ENCODE data around the gene DNMT3A. TPM values are rescaled to one million over a fixed set of nuclear protein-coding genes. Genes with fewer than 3 reads are reported as not detected.

The DNMT3A gene
- total and polyA plus RNA-seq, 2 of the 8 experiments (the other 6 are each of a cell fraction or from before 2014, with no cell fraction given) = 33.6 to 178 TPM

GRCh38 chr2:25330937-25331336, 10.8 kb downstream of the DNMT3A start:
- Histone ChIP-seq H3K4me3 (ENCODE audit: extremely low read depth in 1 of 4, insufficient read depth in 2 of 4, low read depth in 3 of 4, low read length in 4 of 4) (no peak overlapping the region), H2BK5ac (ENCODE audit: low read depth, low read length) (no peak overlapping the region), H3K23ac (ENCODE audit: insufficient read length) (no peak overlapping the region), H2BK20ac (ENCODE audit: low read length) (no peak overlapping the region), H4K20me1 (replicated peaks in 1 of 2; ENCODE audit: control insufficient read depth in 1 of 2, insufficient read depth in 2 of 2, low read length in 2 of 2) (no peaks in the 10 kb centered on the region), H3K79me1 (ENCODE audit: low read depth, low read length) (peaks cover 3% of the 10 kb centered on the region), H2AK5ac (ENCODE audit: low read depth, low read length) (no peak overlapping the region), H4K8ac (ENCODE audit: extremely low read depth, insufficient read depth, low read length) (no peak overlapping the region), H3K14ac (ENCODE audit: insufficient read length) (no peak overlapping the region), H3K79me2 (ENCODE audit: control insufficient read depth in 1 of 2, insufficient read depth in 2 of 2, low read length in 2 of 2) (no peaks in the 10 kb centered on the region), H3K9me3 (ENCODE audit: insufficient read depth in 2 of 2, low read depth in 1 of 2, low read length in 1 of 2) (peaks cover 0 to 6% of the 10 kb centered on the region in 2 experiments; a peak in 2 of 4 replicates), H3K23me2 (ENCODE audit: low read depth, low read length) (no peaks in the 10 kb centered on the region; the same call in 1 of the 2 replicates), H3K27ac (ENCODE audit: low read depth, low read length) (no peak overlapping the region), H4K91ac (replicated peaks; ENCODE audit: insufficient read length, low read length) (no peak overlapping the region), H4K5ac (ENCODE audit: insufficient read length, low read depth, low read length) (no peak overlapping the region), H2BK15ac (ENCODE audit: low read length) (0 out of 2 replicates have a peak overlapping the region, but pooled peaks have one; percentile 6), H2AFZ (ENCODE audit: low read length) (no peak overlapping the region), H3K36me3 (ENCODE audit: control insufficient read depth in 2 of 4, insufficient read depth in 4 of 4, low read length in 3 of 4) (no peaks in the 10 kb centered on the region), H3K27me3 (replicated peaks in 1 of 4; ENCODE audit: control insufficient read depth in 3 of 4, extremely low read depth in 1 of 4, insufficient read depth in 3 of 4, low read length in 3 of 4) (no peaks in the 10 kb centered on the region), H3K56ac (replicated peaks; ENCODE audit: insufficient read length, low read depth, low read length) (no peak overlapping the region), H2BK12ac (ENCODE audit: low read depth, low read length) (no peak overlapping the region), H2BK120ac (replicated peaks; ENCODE audit: low read depth, low read length) (no peak overlapping the region), H3K18ac (ENCODE audit: extremely low read depth, low read length) (no peak overlapping the region), H3K4me2 (ENCODE audit: insufficient read depth in 1 of 2, low read depth in 2 of 2, low read length in 2 of 2) (no peak overlapping the region), H3K4me1 (replicated peaks in 1 of 4; ENCODE audit: control insufficient read depth in 3 of 4, insufficient read depth in 4 of 4, low read length in 3 of 4) (peaks cover 12 to 28% (median 17%) of the 10 kb centered on the region in 4 experiments), H3K4ac (replicated peaks; ENCODE audit: insufficient read length, low read depth, low read length) (no peak overlapping the region), H3K9ac (replicated peaks in 1 of 4; ENCODE audit: extremely low read depth in 1 of 4, low read depth in 3 of 4, low read length in 3 of 4) (no peak overlapping the region)
- WGBS, 2 experiments (ENCODE audit: extremely low coverage in 1 of 2, insufficient coverage in 1 of 2, insufficient read length in 1 of 2, insufficient replicate concordance in 2 of 2, low coverage in 1 of 2, low lambda C conversion rate in 2 of 2, missing lambda C conversion rate in 1 of 2) = 82% methylated on average over 4 of the region's 4 CpGs; no CpG with 5 or more reads in 1 of the 2 experiments
- DNase-seq (ENCODE audit: low read depth in 1 of 2, low spot score in 2 of 2) (no peak), FAIRE-seq (no peak)
- CTCF ChIA-PET (ENCODE audit: partially characterized antibody) = interaction anchor here (0.8 to 11.4 kb wide), 3 partner anchors 9 to 31 kb away, joined by 3 to 178 read pairs (median 6); no protein-coding TSS in a partner anchor
- POLR2A ChIA-PET (ENCODE audit: partially characterized antibody) = interaction anchor here (1.3 kb wide), 1 partner anchor 9 kb away, joined by 5 read pairs; no protein-coding TSS in a partner anchor
- TF ChIP-seq CHD2 (IDR thresholded peaks at IDR 0.05; ENCODE audit: low read length) (no peak), TCF12 (IDR thresholded peaks at IDR 0.05; ENCODE audit: low read depth, low read length) (no peak), MAX (IDR thresholded peaks at IDR 0.05) (no peak), BRCA1 (IDR thresholded peaks at IDR 0.05; ENCODE audit: low read depth, low read length) (no peak), MAFK (IDR thresholded peaks at IDR 0.05; ENCODE audit: low read depth, low read length) (no peak), POLR2A (IDR thresholded peaks at IDR 0.05; ENCODE audit: control extremely low read depth in 1 of 2, low read depth in 2 of 2, low read length in 2 of 2) (no peak), EGR1 (IDR thresholded peaks at IDR 0.05; ENCODE audit: borderline replicate concordance, low read depth, low read length) (no peak), SP1 (IDR thresholded peaks at IDR 0.05; ENCODE audit: low read depth, low read length) (no peak), YY1 (IDR thresholded peaks at IDR 0.05; ENCODE audit: low read depth, low read length) (no peak), SRF (IDR thresholded peaks at IDR 0.05; ENCODE audit: low read depth, low read length) (no peak), CREB1 (IDR thresholded peaks at IDR 0.05) (no peak), SUZ12 (IDR thresholded peaks at IDR 0.05; ENCODE audit: low read length) (no peak), CTBP2 (IDR thresholded peaks at IDR 0.05; ENCODE audit: borderline replicate concordance, insufficient read depth, insufficient read length, low read length) (no peak), KDM4A (IDR thresholded peaks at IDR 0.05; ENCODE audit: low read depth, low read length, severe bottlenecking) (no peak)
